Measurements from ENCODE around the gene IL36RN. TPM values are rescaled to one million over a fixed set of nuclear protein-coding genes. Genes with fewer than 3 reads are reported as not detected.

IL36RN gene
- total RNA-seq, 3 donors from 2014 or later: not detected

- H3K4me3 ChIP-seq: no peak overlapping the region
- no peaks in the 10 kb centered on the region for H3K27me3 ChIP-seq
- intact Hi-C loops (cut with DNase I; ENCODE audit: low total_unique reads): no loop called here
- TF ChIP-seq CTCF (IDR thresholded peaks at IDR 0.05): no peak
- TF ChIP-seq POLR2AphosphoS5 (IDR thresholded peaks at IDR 0.05): no peak
- no peak for TF ChIP-seq POLR2A (IDR thresholded peaks at IDR 0.05)
- no peak for DNase-seq (ENCODE audit: low spot score in 2 of 2)
- no peaks in the 10 kb centered on the region for H3K36me3 ChIP-seq
- no peaks in the 10 kb centered on the region for H3K9me3 ChIP-seq
- no peaks in the 10 kb centered on the region for H3K4me1 ChIP-seq
- no peak overlapping the region for H3K27ac ChIP-seq
These were observed 45.7 kb upstream of the IL36RN start for GRCh38 chr2:113013336-113013661.

- H3K27ac ChIP-seq: no peak overlapping the region
- no peaks in the 10 kb centered on the region for H3K9me3 ChIP-seq
- H3K36me3 ChIP-seq: no peaks in the 10 kb centered on the region
- no peak overlapping the region for H3K4me3 ChIP-seq
- H3K4me1 ChIP-seq: no peaks in the 10 kb centered on the region
- H3K27me3 ChIP-seq: no peaks in the 10 kb centered on the region
- no peak for DNase-seq (ENCODE audit: low spot score in 2 of 2)
- intact Hi-C loops (cut with DNase I; ENCODE audit: low total_unique reads): no loop called here
- TF ChIP-seq CTCF (IDR thresholded peaks at IDR 0.05) (no peak), POLR2A (IDR thresholded peaks at IDR 0.05) (no peak), POLR2AphosphoS5 (IDR thresholded peaks at IDR 0.05) (no peak)
These were observed 44.9 kb upstream of the IL36RN start for GRCh38 chr2:113014067-113014466.

DNA sequence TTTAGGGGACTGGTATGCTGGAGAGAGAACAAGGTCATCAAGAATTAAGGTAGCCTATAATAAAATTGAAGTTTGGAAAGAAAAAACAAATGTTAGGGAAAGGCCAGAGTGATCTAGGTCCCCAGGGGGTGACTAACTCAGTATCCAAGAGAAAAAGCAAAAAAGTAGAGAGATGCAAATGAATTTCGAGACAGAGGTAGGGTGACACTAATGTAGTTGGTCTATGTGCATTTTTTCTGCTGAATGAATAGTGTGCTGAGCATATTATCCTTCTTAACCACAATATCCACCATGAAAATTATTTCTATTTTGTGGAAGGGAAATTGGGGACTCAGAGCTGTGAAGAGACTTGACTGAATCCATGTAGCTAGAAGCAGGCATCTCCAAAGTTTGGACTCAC is 44.0 kb upstream of the IL36RN start:
- no peaks in the 10 kb centered on the region for H3K4me1 ChIP-seq
- intact Hi-C loops (cut with DNase I; ENCODE audit: low total_unique reads): no loop called here
- H3K4me3 ChIP-seq: no peak overlapping the region
- H3K27ac ChIP-seq: no peak overlapping the region
- H3K36me3 ChIP-seq: no peaks in the 10 kb centered on the region
- DNase-seq (ENCODE audit: low spot score in 2 of 2): no peak
- no peaks in the 10 kb centered on the region for H3K9me3 ChIP-seq
- TF ChIP-seq CTCF (IDR thresholded peaks at IDR 0.05) (no peak), POLR2AphosphoS5 (IDR thresholded peaks at IDR 0.05) (no peak), POLR2A (IDR thresholded peaks at IDR 0.05) (no peak)
- no peaks in the 10 kb centered on the region for H3K27me3 ChIP-seq

DNA sequence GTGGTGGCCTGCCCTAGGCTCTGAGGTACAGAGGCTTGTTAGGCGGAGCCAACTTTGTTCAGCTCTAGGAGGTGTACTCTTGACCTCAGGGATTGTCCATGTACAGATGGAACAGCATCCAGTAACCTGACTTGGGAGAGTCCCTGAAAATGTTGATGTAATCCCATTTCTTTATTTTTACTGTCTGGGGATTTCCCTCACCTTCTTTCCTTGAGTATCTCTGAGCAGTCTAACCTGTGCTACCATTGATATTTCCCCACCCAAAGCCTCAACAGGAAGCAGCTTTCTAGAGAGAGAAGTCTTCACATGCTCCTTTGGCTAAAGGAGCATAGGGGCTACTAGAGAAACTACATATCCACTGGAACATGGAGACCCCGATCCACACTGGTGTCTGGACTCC is 43.3 kb upstream of the IL36RN start:
- Histone ChIP-seq H3K4me1 (no peaks in the 10 kb centered on the region), H3K36me3 (no peaks in the 10 kb centered on the region), H3K9me3 (no peaks in the 10 kb centered on the region), H3K27me3 (no peaks in the 10 kb centered on the region), H3K27ac (no peak overlapping the region), H3K4me3 (no peak overlapping the region)
- TF ChIP-seq POLR2A (IDR thresholded peaks at IDR 0.05): no peak
- TF ChIP-seq CTCF (IDR thresholded peaks at IDR 0.05): no peak
- no peak for TF ChIP-seq POLR2AphosphoS5 (IDR thresholded peaks at IDR 0.05)
- intact Hi-C loops (cut with DNase I; ENCODE audit: low total_unique reads): no loop called here
- no peak for DNase-seq (ENCODE audit: low spot score in 2 of 2)

GRCh38 chr2:113018509-113018908 is 40.5 kb upstream of the IL36RN start:
- TF ChIP-seq POLR2A (IDR thresholded peaks at IDR 0.05) (no peak), CTCF (IDR thresholded peaks at IDR 0.05) (no peak), POLR2AphosphoS5 (IDR thresholded peaks at IDR 0.05) (no peak)
- intact Hi-C loops (cut with DNase I; ENCODE audit: low total_unique reads): no loop called here
- Histone ChIP-seq H3K27me3 (no peaks in the 10 kb centered on the region), H3K27ac (no peak overlapping the region), H3K4me1 (no peaks in the 10 kb centered on the region), H3K4me3 (no peak overlapping the region), H3K36me3 (no peaks in the 10 kb centered on the region), H3K9me3 (no peaks in the 10 kb centered on the region)
- no peak for DNase-seq (ENCODE audit: low spot score in 2 of 2)

All from breast epithelium (tissue), 4 donors.